ENCODE results near the gene OR56B1.

GRCh38 chr11:5691964-5692361 is 44.3 kb upstream of the OR56B1 start:
- TF ChIP-seq EZH2phosphoT487 (IDR thresholded peaks at IDR 0.05) (no peak), CTCF (IDR thresholded peaks at IDR 0.05) (no peak), EZH2 (IDR thresholded peaks at IDR 0.05) (no peak)

Measured in neural progenitor cell (in vitro differentiated cells).